Measurements from ENCODE around the gene MTFR1L. TPM values are rescaled to one million over a fixed set of nuclear protein-coding genes. Genes with fewer than 3 reads are reported as not detected.

MTFR1L gene
- total and polyA plus RNA-seq, 9 of the 15 experiments (the other 6 are each of a cell fraction or from before 2014, with no cell fraction given), result 41.4 to 98.5 (median 53.7) TPM

GRCh38 chr1:25879675-25880074 lies 59.9 kb downstream of the MTFR1L start (continued):
- TF ChIP-seq RREB1 (CRISPR knock-in tag; IDR thresholded peaks at IDR 0.05) (peak; percentile 23; the same call in 1 of the 2 replicates), EHMT2 (IDR thresholded peaks at IDR 0.05) (no peak), ZNF668 (CRISPR knock-in tag; IDR thresholded peaks at IDR 0.05) (no peak), SP2 (IDR thresholded peaks at IDR 0.05; ENCODE audit: extremely low read depth, low read depth, low read length, poor library complexity, severe bottlenecking) (no peak), ETS1 (conservative IDR thresholded peaks at IDR 0.05; ENCODE audit: control insufficient read depth, low read depth, low read length) (0 out of 2 replicates have a peak, but pooled peaks have one; percentile 27), TFAP4 (CRISPR knock-in tag; IDR thresholded peaks at IDR 0.05; ENCODE audit: borderline replicate concordance) (0 out of 2 replicates have a peak, but pooled peaks have one; percentile 29), HOMEZ (CRISPR knock-in tag; IDR thresholded peaks at IDR 0.05) (no peak), RBM15 (IDR thresholded peaks at IDR 0.05; ENCODE audit: insufficient read depth, low read length) (no peak), ATF4 (CRISPR knock-in tag; IDR thresholded peaks at IDR 0.05) (no peak), ZNF717 (CRISPR knock-in tag; IDR thresholded peaks at IDR 0.05) (no peak), MEIS2 (IDR thresholded peaks at IDR 0.05; ENCODE audit: partially characterized antibody) (no peak), TAF15 (IDR thresholded peaks at IDR 0.05; ENCODE audit: low read depth, low read length) (no peak), BMI1 (IDR thresholded peaks at IDR 0.05; ENCODE audit: low read length) (no peak), HES1 (IDR thresholded peaks at IDR 0.05; ENCODE audit: low read depth) (no peak), WHSC1 (IDR thresholded peaks at IDR 0.05; ENCODE audit: low read length) (no peak), CBX5 (IDR thresholded peaks at IDR 0.05; ENCODE audit: borderline replicate concordance, low read depth) (no peak), ARID2 (IDR thresholded peaks at IDR 0.05) (no peak), ZNF184 (CRISPR knock-in tag; IDR thresholded peaks at IDR 0.05) (no peak)
